OCI-LY3 (cell line): ENCODE results near the gene BMP7.
"Not testable (repeated sequence)": the region's sequence is repeated elsewhere in the genome, so short reads cannot be mapped to it uniquely, and the experiment has no call there.

Source experiments
- H2AFZ ChIP-seq: fragments of 200-600, 300-600 bp; shearing (Covaris generic); 2 replicates; pipeline ENCODE4 v1.6.0; 2014; ENCODE audit warnings: antibody characterized with exemption, low read depth, low read length
- H3K27ac ChIP-seq: fragments of 200-600, 300-600 bp; sonication (generic); 2 replicates; pipeline ENCODE4 v1.5.1; 2014; ENCODE audit warnings: mild to moderate bottlenecking, low read length, moderate library complexity, mixed read lengths
- H3K27me3 ChIP-seq: fragments of 200-600, 300-600 bp; sonication (generic); 2 replicates; pipeline ENCODE4 v1.6.1; 2014; ENCODE audit warnings: low read depth, low read length, mixed read lengths
- H3K36me3 ChIP-seq: fragments of 200-600, 300-600 bp; sonication (generic); replicated peaks from 2 replicates; pipeline ENCODE3; 2014; ENCODE audit warnings: low read depth, low read length, mixed read lengths
- H3K4me1 ChIP-seq: fragments of 300-600, 200-600 bp; sonication (generic); 2 replicates; pipeline ENCODE4 v1.6.1; 2014; ENCODE audit warnings: low read length, mixed read lengths
- H3K4me2 ChIP-seq: fragments of 200-600, 300-600 bp; sonication (generic); 2 replicates; pipeline ENCODE4 v1.6.1; 2014; ENCODE audit warnings: low read length, mixed read lengths
- H3K4me3 ChIP-seq: fragments of 300-600, 200-600 bp; sonication (generic); 2 replicates; pipeline ENCODE4 v1.5.1; 2014; ENCODE audit warnings: antibody characterized with exemption, mild to moderate bottlenecking, low read length, moderate library complexity
- H3K79me2 ChIP-seq: fragments of 300-600, 200-600 bp; shearing (Covaris generic); 2 replicates; pipeline ENCODE4 v1.6.1; 2014; ENCODE audit warnings: mild to moderate bottlenecking, low read length, mixed read lengths
- H3K9ac ChIP-seq: fragments of 300-600, 200-600 bp; shearing (Covaris generic); 2 replicates; pipeline ENCODE4 v1.6.0; 2014; ENCODE audit warnings: mild to moderate bottlenecking, low read length, moderate library complexity
- H3K9me3 ChIP-seq: fragments of 200-600, 300-600 bp; shearing (Covaris generic); 2 replicates; pipeline ENCODE4 v1.6.1; 2014; ENCODE audit warnings: low read length, mixed read lengths; ENCODE audit not compliant: insufficient read depth
- H4K20me1 ChIP-seq: fragments of 200-600, 300-600 bp; sonication (generic); 2 replicates; pipeline ENCODE4 v1.6.1; 2016; ENCODE audit warnings: low read length, mixed read lengths; ENCODE audit not compliant: insufficient read depth
- EZH2phosphoT487 ChIP-seq: fragments of 200-600 bp; shearing (Covaris generic); IDR thresholded peaks from 2 replicates; pipeline ENCODE4 v1.6.1; 2018; ENCODE audit warnings: antibody characterized with exemption, mixed run types, low read depth
- TF ChIP-seq, protein P1 (sequence below): fragments of 200-600, 300-600 bp; sonication (generic); IDR thresholded peaks from 2 replicates; pipeline ENCODE4 v1.5.1; 2014; ENCODE audit warnings: antibody characterized with exemption, low read length, low read depth

Gene BMP7

DNA sequence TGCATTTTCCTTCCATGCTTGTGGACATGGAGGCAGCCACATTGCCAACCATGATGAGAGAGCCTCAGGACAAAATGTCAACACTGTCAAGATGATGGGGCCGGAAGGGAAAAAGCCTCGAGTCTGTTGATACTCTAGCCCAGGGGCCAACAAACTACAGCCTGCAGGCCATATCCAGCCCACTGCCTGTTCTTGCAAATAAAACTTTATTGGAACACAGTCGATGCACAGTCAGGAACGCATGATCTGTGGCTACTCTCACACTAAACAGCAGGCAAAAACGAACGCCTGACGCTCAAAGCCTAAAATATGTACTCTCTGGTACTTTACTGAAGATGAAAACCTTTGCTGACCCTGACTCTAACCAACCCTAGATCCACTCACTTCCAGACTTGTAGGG, 72.3 kb downstream of the BMP7 start:
- no peak for TF ChIP-seq EZH2phosphoT487
- TF ChIP-seq, protein P1, sequence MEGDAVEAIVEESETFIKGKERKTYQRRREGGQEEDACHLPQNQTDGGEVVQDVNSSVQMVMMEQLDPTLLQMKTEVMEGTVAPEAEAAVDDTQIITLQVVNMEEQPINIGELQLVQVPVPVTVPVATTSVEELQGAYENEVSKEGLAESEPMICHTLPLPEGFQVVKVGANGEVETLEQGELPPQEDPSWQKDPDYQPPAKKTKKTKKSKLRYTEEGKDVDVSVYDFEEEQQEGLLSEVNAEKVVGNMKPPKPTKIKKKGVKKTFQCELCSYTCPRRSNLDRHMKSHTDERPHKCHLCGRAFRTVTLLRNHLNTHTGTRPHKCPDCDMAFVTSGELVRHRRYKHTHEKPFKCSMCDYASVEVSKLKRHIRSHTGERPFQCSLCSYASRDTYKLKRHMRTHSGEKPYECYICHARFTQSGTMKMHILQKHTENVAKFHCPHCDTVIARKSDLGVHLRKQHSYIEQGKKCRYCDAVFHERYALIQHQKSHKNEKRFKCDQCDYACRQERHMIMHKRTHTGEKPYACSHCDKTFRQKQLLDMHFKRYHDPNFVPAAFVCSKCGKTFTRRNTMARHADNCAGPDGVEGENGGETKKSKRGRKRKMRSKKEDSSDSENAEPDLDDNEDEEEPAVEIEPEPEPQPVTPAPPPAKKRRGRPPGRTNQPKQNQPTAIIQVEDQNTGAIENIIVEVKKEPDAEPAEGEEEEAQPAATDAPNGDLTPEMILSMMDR: no peak
- H3K9me3 ChIP-seq: no peaks in the 10 kb centered on the region
- H3K9ac ChIP-seq: no peak overlapping the region
- H3K4me3 ChIP-seq: no peak overlapping the region
- no peak overlapping the region for H3K27ac ChIP-seq
- H4K20me1 ChIP-seq: no peaks in the 10 kb centered on the region
- H3K4me1 ChIP-seq: no peaks in the 10 kb centered on the region
- H2AFZ ChIP-seq: no peak overlapping the region
- H3K79me2 ChIP-seq: no peaks in the 10 kb centered on the region
- no peaks in the 10 kb centered on the region; the same call in 1 of the 2 replicates for H3K27me3 ChIP-seq
- H3K36me3 ChIP-seq: no peaks in the 10 kb centered on the region
- H3K4me2 ChIP-seq: no peak overlapping the region

DNA sequence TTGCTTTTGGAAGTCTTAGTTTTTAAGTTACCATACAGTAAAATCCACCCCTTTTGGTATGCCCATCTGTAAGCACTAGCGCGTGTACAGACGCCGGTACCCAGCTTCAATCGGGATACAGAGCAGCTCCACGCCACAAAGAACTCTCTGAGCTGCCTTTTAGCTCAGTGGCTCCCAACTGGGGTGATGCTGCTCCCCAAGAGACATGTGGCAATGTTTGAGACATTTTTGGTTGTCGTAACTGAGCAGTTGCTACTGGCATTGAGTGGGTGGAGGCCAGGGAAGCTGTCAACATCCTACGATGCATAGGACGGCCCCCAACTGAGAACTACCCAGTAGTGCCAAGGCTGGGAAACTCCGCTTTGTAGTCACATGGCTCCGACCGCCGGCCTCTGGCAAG, 73.3 kb downstream of the BMP7 start:
- Histone ChIP-seq H3K36me3 (no peaks in the 10 kb centered on the region), H3K9me3 (no peaks in the 10 kb centered on the region)
- no peak for TF ChIP-seq EZH2phosphoT487
- TF ChIP-seq, protein P1: no peak

DNA sequence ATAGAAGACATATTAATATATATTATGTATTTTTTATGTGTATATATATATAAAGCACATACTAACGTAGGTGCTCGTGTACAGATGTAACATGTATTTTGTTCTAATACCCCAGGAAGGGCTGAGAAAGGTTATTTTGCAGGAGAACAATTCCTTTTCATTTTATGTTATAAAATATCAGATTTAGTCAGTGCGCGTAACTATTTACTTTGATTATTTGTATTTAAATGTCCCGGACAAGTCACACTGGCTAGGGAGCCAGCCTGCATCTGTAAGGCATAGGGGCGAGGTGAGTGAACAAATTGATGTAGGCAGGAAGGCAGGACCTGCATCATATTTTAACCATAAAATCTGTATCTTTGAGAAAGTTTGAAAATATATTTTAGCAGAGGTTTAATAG, 74.1 kb downstream of the BMP7 start:
- Histone ChIP-seq H3K4me1 (no peaks in the 10 kb centered on the region), H3K27ac (no peak overlapping the region), H2AFZ (no peak overlapping the region), H3K9ac (no peak overlapping the region), H4K20me1 (no peaks in the 10 kb centered on the region), H3K36me3 (no peaks in the 10 kb centered on the region), H3K4me2 (no peak overlapping the region), H3K9me3 (no peaks in the 10 kb centered on the region), H3K4me3 (no peak overlapping the region), H3K79me2 (no peaks in the 10 kb centered on the region), H3K27me3 (peaks cover 4% of the 10 kb centered on the region; the same call in 1 of the 2 replicates)
- no peak for TF ChIP-seq EZH2phosphoT487
- TF ChIP-seq, protein P1: no peak

More for the DNA sequence above, 73.3 kb downstream of the BMP7 start:
- H3K4me1 ChIP-seq: no peaks in the 10 kb centered on the region
- no peaks in the 10 kb centered on the region for H3K79me2 ChIP-seq
- H2AFZ ChIP-seq: no peak overlapping the region
- H3K27me3 ChIP-seq: no peaks in the 10 kb centered on the region; the same call in 1 of the 2 replicates
- H3K27ac ChIP-seq: no peak overlapping the region
- no peaks in the 10 kb centered on the region for H4K20me1 ChIP-seq
- no peak overlapping the region for H3K4me3 ChIP-seq
- no peak overlapping the region for H3K4me2 ChIP-seq
- H3K9ac ChIP-seq: no peak overlapping the region

DNA sequence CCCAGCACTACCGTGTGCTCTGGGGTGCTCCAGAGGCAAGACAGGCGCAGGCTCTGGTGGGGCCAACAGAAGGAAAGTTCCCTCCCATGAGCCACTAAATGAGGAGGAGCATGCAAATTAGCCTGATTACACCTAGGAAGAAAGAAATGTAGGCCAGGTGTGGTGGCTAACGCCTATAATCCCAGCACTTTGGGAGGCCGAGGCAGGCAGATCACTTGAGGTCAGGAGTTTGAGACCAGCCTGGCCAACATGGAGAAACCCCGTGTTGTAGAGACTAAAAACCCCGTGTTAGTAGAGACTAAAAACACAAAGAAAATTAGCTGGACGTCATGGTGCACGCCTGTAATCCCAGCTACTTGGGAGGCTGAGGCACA, 75.2 kb downstream of the BMP7 start:
- not testable (repeated sequence) for H3K36me3 ChIP-seq, H3K4me1 ChIP-seq, H3K4me3 ChIP-seq, H3K9me3 ChIP-seq, H4K20me1 ChIP-seq, H3K27ac ChIP-seq, H3K79me2 ChIP-seq, H2AFZ ChIP-seq, H3K9ac ChIP-seq, H3K4me2 ChIP-seq, H3K27me3 ChIP-seq
